GM23338 (cell line): ENCODE data around the gene SACM1L.

Source experiments
- CREB1 ChIP-seq: fragments of 250-450 bp; sonication (Bioruptor Pico); IDR thresholded peaks from 2 replicates; pipeline ENCODE4 v1.5.0; 2020; ENCODE audit warnings: low read depth, mild to moderate bottlenecking, moderate library complexity
- CTCF ChIP-seq, 2 experiments: fragments of 200-600 bp in 1 of 2; sonication (generic) in 1 of 2; conservative IDR thresholded peaks; 2 replicates each; pipeline versions ENCODE4 v1.5.1 to v1.6.1; 2016 to 2017; ENCODE audit warnings: antibody characterized with exemption in 2 of 2, low read depth in 2 of 2, mild to moderate bottlenecking in 2 of 2, moderate library complexity in 1 of 2
- ETS1 ChIP-seq: IDR thresholded peaks from 2 replicates; pipeline ENCODE4 v1.6.1; 2016; ENCODE audit warnings: antibody characterized with exemption
- EZH2 ChIP-seq: fragments of 200-600 bp; sonication (generic); IDR thresholded peaks from one replicate; pipeline ENCODE4 v1.8.0; 2017; ENCODE audit warnings: antibody characterized with exemption, mild to moderate bottlenecking, low read depth; ENCODE audit not compliant: unreplicated experiment
- EZH2phosphoT487 ChIP-seq: fragments of 200-600 bp; sonication (generic); IDR thresholded peaks from one replicate; pipeline ENCODE4 v1.8.1; 2018; ENCODE audit warnings: antibody characterized with exemption; ENCODE audit not compliant: unreplicated experiment
- JUNB ChIP-seq: IDR thresholded peaks from one replicate; pipeline ENCODE4 v1.6.1; 2016; ENCODE audit warnings: antibody characterized with exemption; ENCODE audit not compliant: unreplicated experiment
- NANOG ChIP-seq: IDR thresholded peaks from 2 replicates; pipeline ENCODE4 v1.6.1; 2016; ENCODE audit warnings: antibody characterized with exemption, borderline replicate concordance
- POLR2AphosphoS5 ChIP-seq: IDR thresholded peaks from 2 replicates; pipeline ENCODE4 v1.6.1; 2016; ENCODE audit warnings: antibody characterized with exemption, low read depth
- REST ChIP-seq: IDR thresholded peaks from one replicate; pipeline ENCODE4 v1.6.1; 2018; ENCODE audit warnings: antibody characterized with exemption; ENCODE audit not compliant: unreplicated experiment
- STAT1 ChIP-seq: IDR thresholded peaks from one replicate; pipeline ENCODE4 v1.6.1; 2016; ENCODE audit warnings: antibody characterized with exemption; ENCODE audit not compliant: unreplicated experiment
- ZNF114 ChIP-seq: fragments of 250-450 bp; sonication (Bioruptor Pico); IDR thresholded peaks from 2 replicates; pipeline ENCODE4 v1.5.0; 2020; ENCODE audit warnings: mild to moderate bottlenecking, moderate library complexity
- ZNF331 ChIP-seq: fragments of 250-450 bp; sonication (Bioruptor Pico); IDR thresholded peaks from 2 replicates; pipeline ENCODE4 v1.5.0; 2020; ENCODE audit warnings: low read depth, mild to moderate bottlenecking, moderate library complexity
- ZNF462 ChIP-seq: fragments of 250-450 bp; sonication (Bioruptor Pico); IDR thresholded peaks from 2 replicates; pipeline ENCODE4 v1.5.0; 2020; ENCODE audit warnings: mild to moderate bottlenecking, moderate library complexity

DNA sequence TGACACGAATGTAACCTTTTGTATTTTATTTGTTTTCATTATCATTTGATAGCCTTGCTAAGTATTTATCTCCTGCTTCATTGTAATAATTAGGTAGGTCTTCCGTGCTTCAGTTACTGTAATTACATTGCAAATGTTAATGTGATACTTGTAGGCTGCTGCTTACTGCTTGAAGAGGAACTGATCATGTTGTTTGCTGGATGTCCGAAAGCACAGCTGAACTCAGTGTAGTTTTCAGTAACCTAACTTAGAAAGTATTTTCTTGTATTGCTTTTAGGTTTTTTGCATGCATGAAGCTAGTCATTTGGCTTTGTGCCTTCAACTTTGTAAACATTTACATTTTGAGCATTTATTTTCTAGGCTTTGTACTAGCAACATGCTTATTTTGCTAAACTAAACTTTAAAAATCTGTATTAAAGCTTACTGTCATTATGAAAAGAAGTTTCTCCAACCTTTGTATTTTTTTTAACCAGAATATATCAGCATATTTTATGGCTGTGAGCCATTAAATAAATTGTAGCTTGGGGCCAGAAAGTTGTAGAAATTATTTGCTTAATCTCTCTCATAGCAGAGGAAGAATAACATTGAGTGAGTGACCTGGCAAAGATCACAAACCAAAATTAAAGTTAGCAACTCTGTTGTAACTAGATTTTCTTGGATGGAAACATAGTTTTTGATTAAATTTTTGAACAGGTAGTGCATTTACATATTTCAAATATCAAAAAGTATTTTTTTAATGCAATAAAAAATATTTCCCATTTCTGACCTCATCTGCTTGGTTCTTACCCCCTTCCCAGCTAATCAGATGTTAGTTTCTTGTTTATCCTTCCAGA, 30.7 kb downstream of the SACM1L start:
- TF ChIP-seq POLR2AphosphoS5 (no peak), CTCF (conservative IDR thresholded peaks at IDR 0.05; ENCODE audit: low read depth in 2 of 2) (no peak), CREB1 (CRISPR knock-in tag) (no peak), ZNF331 (no peak), ZNF114 (no peak), REST (no peak), JUNB (no peak), EZH2phosphoT487 (no peak), EZH2 (no peak), ZNF462 (CRISPR knock-in tag) (no peak), ETS1 (no peak), NANOG (no peak), STAT1 (no peak)
